Tibial nerve (tissue), 4 donors: Measurements from ENCODE around the gene WWTR1.

Experiments used
- EP300 ChIP-seq, 2 donors: sonication (generic); formaldehyde crosslinking; IDR thresholded peaks; one replicate each; pipeline ENCODE4 v1.6.1; 2017; ENCODE audit warnings: antibody characterized with exemption in 2 of 2, mild to moderate bottlenecking in 1 of 2
- POLR2A ChIP-seq, 2 donors: fragments of 450-650 bp; IDR thresholded peaks; one replicate each; pipeline ENCODE4 v1.6.1; 2017; ENCODE audit warnings: antibody characterized with exemption in 2 of 2, mild to moderate bottlenecking in 2 of 2, moderate library complexity in 2 of 2
- TF ChIP-seq, protein P1 (sequence below), 5 experiments: fragments of 200-600 bp in 3 of 5; fragments of 450-650 bp in 2 of 5; sonication (generic) in 3 of 5; IDR thresholded peaks; one replicate each; pipeline ENCODE4 v1.5.1; 2016 to 2019; ENCODE audit warnings: antibody characterized with exemption in 5 of 5, mild to moderate bottlenecking in 3 of 5, moderate library complexity in 2 of 5

DNA sequence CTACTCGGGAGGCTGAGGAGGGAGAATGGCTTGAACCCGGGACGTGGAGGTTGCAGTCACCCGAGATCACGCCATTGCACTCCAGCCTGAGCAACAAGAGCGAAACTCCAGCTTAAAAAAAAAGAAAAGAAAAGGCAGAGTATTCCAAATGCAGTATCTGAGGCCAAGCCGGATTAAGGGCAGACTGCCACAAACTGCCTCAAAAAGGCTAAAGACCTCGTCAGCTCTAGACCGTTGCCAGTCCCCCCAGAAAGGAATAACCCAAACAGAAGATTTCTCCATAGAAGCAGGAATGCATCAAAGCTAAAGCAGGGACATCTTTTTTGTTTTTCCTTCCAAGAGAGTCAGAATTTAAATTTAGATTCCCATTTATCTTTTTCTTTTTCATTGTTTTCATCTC is 110.4 kb downstream of the WWTR1 start:
- TF ChIP-seq, protein P1, sequence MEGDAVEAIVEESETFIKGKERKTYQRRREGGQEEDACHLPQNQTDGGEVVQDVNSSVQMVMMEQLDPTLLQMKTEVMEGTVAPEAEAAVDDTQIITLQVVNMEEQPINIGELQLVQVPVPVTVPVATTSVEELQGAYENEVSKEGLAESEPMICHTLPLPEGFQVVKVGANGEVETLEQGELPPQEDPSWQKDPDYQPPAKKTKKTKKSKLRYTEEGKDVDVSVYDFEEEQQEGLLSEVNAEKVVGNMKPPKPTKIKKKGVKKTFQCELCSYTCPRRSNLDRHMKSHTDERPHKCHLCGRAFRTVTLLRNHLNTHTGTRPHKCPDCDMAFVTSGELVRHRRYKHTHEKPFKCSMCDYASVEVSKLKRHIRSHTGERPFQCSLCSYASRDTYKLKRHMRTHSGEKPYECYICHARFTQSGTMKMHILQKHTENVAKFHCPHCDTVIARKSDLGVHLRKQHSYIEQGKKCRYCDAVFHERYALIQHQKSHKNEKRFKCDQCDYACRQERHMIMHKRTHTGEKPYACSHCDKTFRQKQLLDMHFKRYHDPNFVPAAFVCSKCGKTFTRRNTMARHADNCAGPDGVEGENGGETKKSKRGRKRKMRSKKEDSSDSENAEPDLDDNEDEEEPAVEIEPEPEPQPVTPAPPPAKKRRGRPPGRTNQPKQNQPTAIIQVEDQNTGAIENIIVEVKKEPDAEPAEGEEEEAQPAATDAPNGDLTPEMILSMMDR (IDR thresholded peaks at IDR 0.05) = no peak
- TF ChIP-seq EP300 (IDR thresholded peaks at IDR 0.05) (peak in 1 of 2 donors; percentile 43), POLR2A (IDR thresholded peaks at IDR 0.05) (no peak)
